Erythroblast (primary cell): ENCODE results near the gene ARID1B.

Experiments used
- GATA1 ChIP-seq: IDR thresholded peaks from 2 replicates; pipeline ENCODE4 v1.6.1; 2011; ENCODE audit warnings: low read depth, mild to moderate bottlenecking, control low read depth, low read length, moderate library complexity
- POLR2A ChIP-seq: IDR thresholded peaks from 2 replicates; pipeline ENCODE4 v1.6.1; 2011; ENCODE audit warnings: mild to moderate bottlenecking, low read length

- TF ChIP-seq POLR2A (no peak), GATA1 (no peak)
Observed at GRCh38 chr6:157049133-157049532, 272.0 kb downstream of the ARID1B start.
